NT2/D1 (cell line): ENCODE measurements around the gene ZNF45.

Experiments
- DNase-seq: peaks from one replicate; pipeline ENCODE4 v3.0.0-alpha.2; 2011; ENCODE audit warnings: low read depth, low spot score
- H3K27me3 ChIP-seq: 2 replicates; pipeline ENCODE4 v1.6.0; 2011; ENCODE audit warnings: mild to moderate bottlenecking; ENCODE audit not compliant: insufficient read length, insufficient read depth
- H3K36me3 ChIP-seq: 2 replicates; pipeline ENCODE4 v1.6.1; 2011; ENCODE audit warnings: mild to moderate bottlenecking, low read length, mixed read lengths; ENCODE audit not compliant: insufficient read depth, insufficient read length
- H3K4me1 ChIP-seq: 2 replicates; pipeline ENCODE4 v1.5.1; 2011; ENCODE audit not compliant: insufficient read depth, insufficient read length
- H3K4me3 ChIP-seq: 2 replicates; pipeline ENCODE4 v1.5.1; 2011; ENCODE audit warnings: low read depth; ENCODE audit not compliant: insufficient read length
- H3K9ac ChIP-seq: 2 replicates; pipeline ENCODE4 v1.6.0; 2011; ENCODE audit warnings: low read depth; ENCODE audit not compliant: insufficient read length
- H3K9me3 ChIP-seq: 2 replicates; pipeline ENCODE4 v1.5.1; 2011; ENCODE audit warnings: mild to moderate bottlenecking, low read length; ENCODE audit not compliant: insufficient read depth
- SUZ12 ChIP-seq: IDR thresholded peaks from 2 replicates; pipeline ENCODE4 v1.6.1; 2011; ENCODE audit not compliant: insufficient read length, insufficient read depth; ENCODE audit errors: extremely low read depth
- YY1 ChIP-seq: IDR thresholded peaks from 2 replicates; pipeline ENCODE4 v1.6.1; 2011; ENCODE audit not compliant: insufficient read length, insufficient read depth
- ZNF274 ChIP-seq: IDR thresholded peaks from 2 replicates; pipeline ENCODE4 v1.6.1; 2011; ENCODE audit warnings: mild to moderate bottlenecking, low read depth, low read length

ZNF45 gene

DNA sequence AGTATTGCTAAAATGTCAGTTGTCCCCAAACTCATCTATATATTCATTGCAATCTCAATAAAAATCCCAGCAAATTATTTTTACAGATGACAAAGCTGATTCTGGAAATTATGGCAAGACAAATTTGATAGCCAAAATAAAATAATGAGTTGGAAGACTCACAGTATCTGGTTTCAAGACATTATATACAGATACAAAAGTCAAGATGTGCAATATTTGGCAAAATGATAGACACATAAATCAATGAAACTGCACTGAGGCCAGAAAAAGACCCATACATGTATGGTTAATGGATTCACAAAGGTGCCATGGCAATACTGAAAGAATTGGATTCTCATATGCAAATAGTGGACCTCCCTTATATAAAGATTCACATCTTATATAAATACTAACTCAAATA lies 24.2 kb downstream of the ZNF45 start:
- Histone ChIP-seq H3K4me3 (no peak overlapping the region), H3K9ac (no peak overlapping the region), H3K36me3 (peaks cover 63% of the 10 kb centered on the region), H3K4me1 (no peaks in the 10 kb centered on the region), H3K9me3 (peaks cover 66% of the 10 kb centered on the region), H3K27me3 (no peaks in the 10 kb centered on the region)
- DNase-seq: no peak
- no peak for TF ChIP-seq YY1
- TF ChIP-seq ZNF274: no peak
- no peak for TF ChIP-seq SUZ12

DNA sequence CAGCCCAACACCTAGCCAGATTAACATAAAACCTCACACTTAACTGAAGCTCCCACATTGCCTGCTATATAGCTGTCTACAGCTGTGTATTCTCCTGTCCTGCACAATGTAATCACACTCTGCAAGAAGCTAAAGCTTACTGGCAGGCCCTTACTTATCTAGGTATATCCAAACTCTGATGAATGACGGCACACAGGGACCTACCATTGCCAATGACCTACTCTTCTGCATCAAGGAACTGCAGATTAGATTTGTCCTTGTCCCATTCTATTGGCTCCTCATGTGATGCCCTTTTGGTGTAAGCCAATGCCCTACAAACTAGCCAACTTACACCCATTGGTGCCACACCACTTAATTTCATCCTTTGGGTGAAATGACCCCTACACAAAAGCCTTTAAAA lies 26.4 kb downstream of the ZNF45 start:
- no peaks in the 10 kb centered on the region for H3K27me3 ChIP-seq
- no peak for DNase-seq
- H3K9me3 ChIP-seq: peaks cover 65% of the 10 kb centered on the region

DNA sequence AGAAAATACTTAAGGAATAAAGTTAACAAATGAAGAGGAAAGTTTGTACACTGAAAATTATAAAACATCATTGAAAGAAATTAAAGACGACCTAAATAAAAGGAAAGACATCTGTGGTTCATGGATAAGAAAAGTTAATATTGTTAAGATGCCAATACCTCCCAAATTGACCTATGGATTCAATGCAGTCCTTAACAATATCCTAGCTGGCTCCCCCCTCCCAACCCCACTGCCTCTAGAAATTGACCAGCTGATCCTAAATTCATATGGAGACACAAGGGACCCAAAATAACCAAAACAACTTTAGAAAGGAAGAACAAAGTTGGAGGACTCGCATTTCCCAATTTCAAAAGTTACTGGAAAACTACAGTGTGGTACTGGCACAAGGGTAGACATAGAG lies 28.3 kb downstream of the ZNF45 start:
- H3K9me3 ChIP-seq: peaks cover 53% of the 10 kb centered on the region
- H3K36me3 ChIP-seq: peaks cover 35% of the 10 kb centered on the region
- no peak overlapping the region for H3K9ac ChIP-seq
- no peaks in the 10 kb centered on the region for H3K27me3 ChIP-seq
- H3K4me1 ChIP-seq: no peaks in the 10 kb centered on the region
- TF ChIP-seq ZNF274 (no peak), SUZ12 (no peak), YY1 (no peak)
- no peak overlapping the region for H3K4me3 ChIP-seq
- DNase-seq: no peak

More for the DNA sequence above, 26.4 kb downstream of the ZNF45 start:
- H3K36me3 ChIP-seq: peaks cover 50% of the 10 kb centered on the region
- H3K4me3 ChIP-seq: no peak overlapping the region
- no peaks in the 10 kb centered on the region for H3K4me1 ChIP-seq
- no peak for TF ChIP-seq ZNF274
- TF ChIP-seq SUZ12: no peak
- TF ChIP-seq YY1: no peak
- H3K9ac ChIP-seq: no peak overlapping the region

- Histone ChIP-seq H3K4me1 (no peaks in the 10 kb centered on the region), H3K27me3 (no peaks in the 10 kb centered on the region), H3K9me3 (peaks cover 44% of the 10 kb centered on the region), H3K36me3 (peaks cover 34% of the 10 kb centered on the region), H3K4me3 (no peak overlapping the region), H3K9ac (no peak overlapping the region)
- no peak for DNase-seq
- TF ChIP-seq SUZ12 (no peak), YY1 (no peak), ZNF274 (no peak)
Observed at GRCh38 chr19:43905897-43906296, 29.2 kb downstream of the ZNF45 start.

DNA sequence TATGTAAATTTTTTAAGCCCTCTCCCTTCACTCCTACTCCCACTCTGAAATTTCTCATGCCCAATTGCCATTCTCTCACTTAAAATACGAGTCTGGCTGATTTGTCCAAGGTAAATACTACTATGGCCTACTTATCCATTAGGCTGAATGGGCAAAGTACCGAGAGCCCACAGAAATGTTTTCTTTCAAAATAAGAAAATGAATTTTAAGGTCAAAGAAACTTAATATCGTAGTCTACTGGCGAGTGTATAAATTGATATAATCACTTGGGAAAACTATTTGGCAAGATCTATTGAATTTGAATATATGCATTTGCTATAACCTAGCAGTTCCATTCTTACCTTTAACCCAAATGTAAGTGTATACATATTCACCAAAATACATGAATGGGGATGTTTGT lies 32.7 kb downstream of the ZNF45 start:
- Histone ChIP-seq H3K36me3 (peaks cover 20% of the 10 kb centered on the region), H3K4me1 (no peaks in the 10 kb centered on the region), H3K27me3 (no peaks in the 10 kb centered on the region), H3K9me3 (peaks cover 36% of the 10 kb centered on the region; the same call in 1 of the 2 replicates), H3K4me3 (peak overlapping the region; percentile 66), H3K9ac (no peak overlapping the region)
- DNase-seq: no peak
- TF ChIP-seq ZNF274: no peak
- TF ChIP-seq SUZ12: no peak
- TF ChIP-seq YY1: no peak

DNA sequence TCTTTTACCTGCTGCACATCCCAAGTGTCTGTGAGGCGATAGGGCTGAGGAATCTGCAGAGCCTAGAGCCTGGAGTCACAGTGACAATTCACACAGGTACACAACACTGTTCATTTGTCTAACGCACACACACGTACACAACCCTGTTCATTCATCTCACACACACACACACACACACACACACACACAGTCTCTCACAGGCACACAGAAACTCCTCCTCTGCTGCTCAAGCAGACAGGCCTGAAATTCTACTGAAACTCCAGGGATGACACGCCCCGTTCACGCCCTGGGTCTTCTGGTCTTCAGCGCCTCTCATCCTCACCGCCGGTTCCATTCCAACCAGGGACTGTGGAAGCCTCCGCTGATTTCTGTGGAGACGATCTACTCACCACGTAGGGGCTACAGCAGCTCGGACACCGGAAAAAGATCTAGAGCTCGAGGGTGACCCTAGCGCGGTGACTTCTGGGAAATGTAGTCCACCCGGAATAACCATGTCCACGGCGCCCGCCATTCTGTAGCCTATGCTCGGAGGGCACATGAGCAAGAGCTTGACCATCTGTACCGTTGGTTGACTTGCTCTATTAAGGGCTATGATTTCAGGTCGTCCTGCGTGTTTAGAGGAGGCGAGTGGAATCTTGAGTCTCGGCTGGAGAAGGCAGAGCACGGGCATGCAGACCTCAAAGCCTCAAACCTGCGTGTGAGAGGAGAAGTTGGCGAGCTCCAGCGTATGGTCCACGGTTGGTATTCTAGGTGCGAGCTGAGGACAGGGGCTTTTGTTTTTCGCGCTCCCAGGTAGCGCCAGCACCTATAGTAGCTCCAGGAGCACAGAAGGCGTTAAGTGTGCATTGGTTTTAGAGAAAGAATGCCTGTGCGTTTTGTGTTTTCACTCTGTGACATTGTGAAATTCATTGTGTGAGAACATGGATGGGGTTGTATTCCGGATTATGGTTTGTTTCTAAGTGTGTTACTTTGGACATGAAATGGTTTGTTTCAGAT lies 33.4 kb downstream of the ZNF45 start:
- Histone ChIP-seq H3K4me3 (peak overlapping the region; percentile 66), H3K9me3 (peaks cover 33% of the 10 kb centered on the region; the same call in 1 of the 2 replicates), H3K9ac (peak overlapping the region; percentile 67), H3K27me3 (no peaks in the 10 kb centered on the region), H3K36me3 (peaks cover 17% of the 10 kb centered on the region), H3K4me1 (no peaks in the 10 kb centered on the region)
- DNase-seq: peak; percentile 66
- TF ChIP-seq SUZ12: no peak
- peak; percentile 66 for TF ChIP-seq YY1
- no peak for TF ChIP-seq ZNF274

DNA sequence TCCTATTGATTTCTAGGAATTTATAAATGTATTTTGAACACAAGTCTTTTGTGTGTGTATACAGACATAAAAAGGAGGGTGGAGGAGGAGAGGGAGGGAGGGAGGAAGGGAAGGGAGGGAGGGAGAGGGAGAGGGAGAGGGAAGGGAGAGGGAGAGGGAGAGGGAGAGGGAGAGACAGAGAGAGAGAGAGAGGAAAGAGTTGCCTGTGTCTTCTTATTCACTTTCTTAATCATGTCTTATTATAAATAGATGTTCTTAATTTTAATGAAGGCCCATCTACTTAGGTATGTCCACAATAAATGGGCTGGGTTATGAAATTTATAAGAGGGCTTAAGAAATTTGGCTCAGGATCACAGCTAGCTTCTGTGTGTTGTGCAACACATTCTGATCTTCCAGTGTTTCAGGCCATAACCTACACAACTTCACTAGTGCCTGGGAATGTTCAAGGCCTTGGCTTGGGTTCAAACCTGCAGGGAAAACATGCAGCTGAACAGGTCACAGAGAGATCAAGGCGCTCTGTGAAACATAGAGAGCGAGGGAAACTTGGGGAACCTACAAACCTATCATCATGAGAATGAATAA lies 39.3 kb downstream of the ZNF45 start:
- Histone ChIP-seq H3K27me3 (no peaks in the 10 kb centered on the region), H3K36me3 (no peaks in the 10 kb centered on the region), H3K9ac (no peak overlapping the region), H3K9me3 (no peaks in the 10 kb centered on the region), H3K4me3 (no peak overlapping the region), H3K4me1 (no peaks in the 10 kb centered on the region)
- TF ChIP-seq SUZ12 (no peak), YY1 (no peak), ZNF274 (no peak)
- no peak for DNase-seq
